ENCODE measurements around the gene GMPS.
"Not testable (repeated sequence)": the region's sequence is repeated elsewhere in the genome, so short reads cannot be mapped to it uniquely, and the experiment has no call there.

Gene GMPS

DNA sequence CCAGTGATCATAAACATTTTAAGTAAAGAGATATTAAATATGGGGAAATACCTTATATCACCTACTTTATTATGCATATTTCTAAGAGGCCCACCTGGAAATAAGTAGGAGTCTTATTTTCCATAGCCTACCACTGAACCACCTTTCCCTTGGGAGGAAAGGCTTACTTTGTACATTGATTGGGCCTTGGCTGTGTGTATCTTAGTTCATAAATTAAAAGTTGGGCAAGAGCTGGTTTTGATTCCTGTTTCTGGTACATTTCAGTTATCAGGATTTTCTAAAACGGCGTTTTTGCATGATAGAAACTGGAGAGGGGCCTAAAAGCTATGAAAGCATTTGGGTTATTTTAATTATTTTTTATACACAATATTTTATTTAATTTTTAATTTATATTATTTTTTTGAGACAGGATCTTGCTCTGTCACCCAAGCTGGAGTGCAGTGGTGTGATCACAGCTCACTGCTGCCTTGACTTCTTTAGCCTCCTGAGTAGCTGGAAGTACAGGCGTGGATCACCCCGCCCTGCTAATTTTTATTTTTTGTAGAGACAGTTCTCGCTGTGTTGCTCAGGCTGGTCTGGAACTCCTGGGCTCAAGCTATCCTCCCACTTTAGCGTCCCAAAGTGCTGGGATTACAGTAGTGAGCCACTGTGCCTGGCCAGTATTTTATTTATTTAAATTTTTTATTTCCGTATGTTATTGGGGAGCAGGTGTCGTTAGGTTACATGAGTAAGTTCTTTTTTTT lies 2.6 kb downstream of the GMPS start:
- no peak for DNase-seq

- DNase-seq: no peak
These were observed 5.6 kb downstream of the GMPS start for GRCh38 chr3:155876037-155876436.

- no peak for DNase-seq
These were observed 6.1 kb downstream of the GMPS start for GRCh38 chr3:155876503-155876902.

DNA sequence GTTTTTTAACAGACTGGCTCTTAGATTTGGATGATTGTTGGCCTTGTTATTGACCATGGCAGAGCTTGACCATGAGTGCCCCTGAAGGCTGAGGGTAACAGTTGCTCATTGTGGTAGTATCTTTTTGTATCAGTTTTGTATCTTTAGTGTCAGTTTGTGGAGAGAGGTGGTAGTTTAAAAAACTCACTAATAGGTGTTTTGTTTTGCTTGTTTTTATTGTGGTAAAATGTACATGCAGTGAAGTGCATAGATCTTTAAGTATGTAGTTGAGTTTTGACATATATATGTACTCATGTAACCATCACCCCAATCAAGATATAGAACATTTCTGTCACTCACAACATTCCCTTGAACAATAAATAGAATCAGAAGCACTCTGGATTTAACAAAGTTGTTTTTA lies 9.8 kb downstream of the GMPS start:
- no peak for DNase-seq

DNA sequence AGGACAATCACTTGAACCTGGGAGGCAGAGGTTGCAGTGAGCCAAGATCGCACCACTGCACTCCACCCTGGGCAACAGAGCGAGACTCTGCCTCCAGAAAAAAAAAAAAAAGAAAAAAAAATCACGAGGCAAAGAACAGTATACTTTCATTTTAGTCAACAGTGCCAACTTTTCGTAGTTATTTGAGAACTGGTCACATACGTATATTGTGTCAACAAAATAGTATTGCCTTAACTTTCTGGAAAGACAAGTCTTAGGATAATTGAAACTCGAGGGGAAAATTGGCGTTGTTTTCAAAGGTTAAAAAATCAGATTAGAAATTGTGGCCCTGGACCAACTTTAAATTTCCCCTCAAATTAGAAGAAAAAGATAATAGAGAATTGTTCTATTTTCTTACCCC lies 13.8 kb downstream of the GMPS start:
- DNase-seq: no peak

DNA sequence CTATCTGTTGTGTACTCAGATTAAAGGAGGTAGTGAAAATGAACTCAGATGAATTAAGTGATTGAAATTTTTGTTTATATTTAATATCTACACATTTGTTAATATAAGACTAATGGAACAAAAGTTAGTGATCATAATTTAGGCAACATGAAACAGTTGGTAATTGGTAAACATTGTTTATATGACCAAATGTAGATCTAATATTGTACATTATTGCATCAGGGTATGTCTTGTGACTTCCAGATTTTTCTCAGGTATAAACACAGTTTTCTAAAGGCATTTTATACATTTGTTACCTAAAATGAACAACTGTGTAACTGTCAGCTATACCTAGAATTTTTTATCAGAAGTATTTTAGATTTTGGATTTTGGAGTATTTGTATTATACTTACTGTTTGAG lies 14.8 kb downstream of the GMPS start:
- DNase-seq: no peak

DNA sequence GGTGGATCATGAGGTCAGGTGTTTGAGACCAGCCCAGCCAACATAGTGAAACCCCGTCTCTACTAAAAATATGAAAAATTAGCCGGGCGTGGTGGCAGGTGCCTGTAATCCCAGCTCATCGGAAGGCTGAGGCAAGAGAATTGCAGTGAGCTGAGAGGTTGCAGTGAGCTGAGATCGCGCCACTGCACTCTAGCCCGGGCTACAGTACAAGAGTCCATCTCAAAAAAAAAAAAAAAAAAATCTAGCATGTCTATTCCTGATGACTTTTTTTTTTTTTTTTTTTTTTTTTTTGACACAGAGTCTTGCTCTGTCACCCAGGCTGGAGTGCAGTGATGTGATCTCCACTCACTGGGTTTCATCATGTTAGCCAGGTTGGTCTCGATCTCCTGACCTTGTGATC lies 15.9 kb downstream of the GMPS start:
- DNase-seq: not testable (repeated sequence)

- DNase-seq: no peak
These were observed 16.5 kb downstream of the GMPS start for GRCh38 chr3:155886915-155887314.

DNA sequence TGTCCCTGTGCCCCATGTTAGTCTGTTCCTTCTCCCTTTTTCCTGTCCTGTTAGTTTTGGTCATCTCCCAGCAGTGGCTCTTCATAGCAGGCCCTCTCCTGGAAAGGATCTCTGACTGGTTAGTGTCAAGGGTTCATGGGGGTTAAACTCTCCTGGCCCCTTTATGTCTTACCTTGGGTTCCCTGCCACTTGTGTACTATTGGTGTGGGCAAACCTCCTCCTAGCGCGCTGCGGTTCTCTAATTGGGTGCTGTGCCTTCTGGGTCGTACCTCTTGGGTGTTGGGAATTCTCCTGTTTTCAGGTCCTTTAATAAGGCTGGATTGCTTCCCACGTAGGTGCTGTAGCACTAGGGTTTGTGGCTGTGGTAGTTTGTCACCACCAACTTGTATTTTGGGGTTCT lies 18.8 kb downstream of the GMPS start:
- no peak for DNase-seq

- DNase-seq: no peak
These were observed 19.5 kb downstream of the GMPS start for GRCh38 chr3:155889952-155890351.

GRCh38 chr3:155890671-155891190 lies 20.3 kb downstream of the GMPS start:
- DNase-seq: no peak

- no peak for DNase-seq
These were observed 20.9 kb downstream of the GMPS start for GRCh38 chr3:155891321-155891720.

DNA sequence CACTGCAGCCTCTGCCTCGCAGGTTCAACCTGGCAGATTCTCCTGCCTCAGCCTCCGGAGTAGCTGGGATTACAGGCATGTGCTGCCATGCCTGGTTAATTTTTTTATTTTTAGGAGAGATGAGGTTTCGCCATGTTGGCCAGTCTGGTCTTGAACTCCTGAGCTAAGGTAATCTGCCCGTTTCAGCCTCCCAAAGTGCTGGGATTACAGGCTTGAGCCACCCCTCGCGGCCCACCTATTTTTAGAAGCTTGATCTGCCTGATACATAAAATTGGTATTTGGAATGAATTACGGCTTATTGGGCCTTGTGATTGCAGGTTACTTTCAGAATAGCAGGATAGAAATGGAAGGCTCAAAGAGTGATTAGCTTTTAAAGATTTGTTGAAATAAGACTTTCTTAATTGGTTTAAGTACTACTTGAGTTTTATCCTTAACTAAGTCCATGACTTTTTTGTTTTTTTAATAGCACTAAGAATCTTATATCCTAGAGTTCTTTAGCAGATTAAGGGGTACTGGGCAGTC lies 25.0 kb downstream of the GMPS start:
- DNase-seq: no peak

- no peak for DNase-seq
These were observed 36.5 kb downstream of the GMPS start for GRCh38 chr3:155906900-155907299.

DNA sequence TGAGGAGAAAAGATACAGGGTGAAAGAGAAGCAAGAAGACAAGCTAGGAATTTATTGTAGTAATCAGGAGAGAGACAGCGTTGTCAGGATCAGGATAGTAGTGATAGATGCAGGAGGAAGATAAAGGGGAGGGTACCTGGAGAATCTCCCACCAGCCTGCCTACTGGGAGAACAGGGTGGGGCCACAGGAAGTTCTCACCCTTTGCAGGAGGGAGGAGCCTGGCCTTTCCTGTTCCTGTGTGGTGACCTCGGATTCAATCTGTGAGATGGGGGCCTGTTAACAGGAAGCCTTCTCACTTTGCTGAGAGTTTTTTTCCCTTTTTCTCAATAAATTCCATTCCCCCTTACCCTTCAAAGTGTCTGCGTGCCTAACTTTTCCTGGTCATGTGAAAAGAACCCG lies 37.6 kb downstream of the GMPS start:
- DNase-seq: no peak

GRCh38 chr3:155908605-155909004 lies 38.2 kb downstream of the GMPS start:
- no peak for DNase-seq

- no peak for DNase-seq
These were observed 41.6 kb downstream of the GMPS start for GRCh38 chr3:155912090-155912489.

GRCh38 chr3:155912579-155913190 lies 42.2 kb downstream of the GMPS start:
- no peak for DNase-seq

DNA sequence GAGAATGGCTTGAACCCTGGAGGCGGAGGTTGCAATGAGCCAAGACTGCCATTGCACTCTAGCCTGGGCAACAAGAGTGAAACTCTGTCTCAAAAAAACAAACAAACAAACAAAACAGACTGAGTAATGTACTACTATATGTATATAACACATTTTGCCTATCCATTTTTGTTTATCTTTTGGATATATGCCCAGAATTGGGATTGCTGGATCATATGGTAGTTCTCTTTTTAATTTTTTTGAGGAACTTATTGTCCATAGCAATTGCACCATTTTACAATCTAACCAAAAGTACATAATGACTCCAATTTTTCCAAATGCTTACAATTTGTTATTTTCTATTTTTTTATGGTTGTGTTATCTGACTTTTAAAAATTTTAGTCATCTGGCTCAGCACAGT lies 47.3 kb downstream of the GMPS start:
- no peak for DNase-seq

GRCh38 chr3:155919728-155920127 lies 49.3 kb downstream of the GMPS start:
- DNase-seq: no peak

DNA sequence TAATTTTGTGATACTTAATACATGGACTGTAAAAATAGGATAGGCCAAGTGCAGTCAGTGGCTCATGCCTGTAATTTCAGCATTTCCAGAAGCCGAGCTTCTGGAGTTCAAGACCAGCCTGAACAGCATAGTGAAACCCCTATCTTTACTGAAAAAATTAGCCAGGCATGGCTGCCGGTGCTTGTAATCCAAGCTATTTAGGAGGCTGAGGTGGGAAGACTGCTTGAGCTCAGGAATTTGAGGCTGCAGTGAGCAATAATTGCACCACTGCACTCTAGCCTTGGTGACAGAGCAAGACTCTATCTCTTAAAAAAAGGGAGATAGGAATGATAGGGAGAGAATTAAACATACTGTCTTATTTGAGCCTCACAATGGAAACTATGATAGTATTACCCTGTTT lies 51.0 kb downstream of the GMPS start:
- DNase-seq: no peak

DNA sequence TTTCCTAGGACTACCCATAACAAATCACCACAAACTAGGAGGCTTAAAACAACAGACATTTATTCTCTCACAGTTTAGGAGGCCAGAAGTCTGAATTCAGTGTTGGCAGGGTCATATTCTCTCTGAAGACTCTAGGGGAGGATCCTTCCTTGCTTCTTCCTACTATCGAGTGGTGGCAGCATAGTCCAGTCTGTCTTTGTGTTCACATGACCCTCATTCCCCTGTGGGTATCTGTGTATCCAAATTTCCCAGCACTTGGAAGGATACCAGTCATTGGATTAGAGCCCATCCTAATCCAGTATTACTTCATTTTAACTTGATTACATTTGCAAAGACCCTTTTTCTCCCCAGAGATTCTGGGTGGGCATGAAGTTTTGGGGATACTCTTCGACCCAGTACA lies 63.8 kb downstream of the GMPS start:
- DNase-seq: no peak

DNA sequence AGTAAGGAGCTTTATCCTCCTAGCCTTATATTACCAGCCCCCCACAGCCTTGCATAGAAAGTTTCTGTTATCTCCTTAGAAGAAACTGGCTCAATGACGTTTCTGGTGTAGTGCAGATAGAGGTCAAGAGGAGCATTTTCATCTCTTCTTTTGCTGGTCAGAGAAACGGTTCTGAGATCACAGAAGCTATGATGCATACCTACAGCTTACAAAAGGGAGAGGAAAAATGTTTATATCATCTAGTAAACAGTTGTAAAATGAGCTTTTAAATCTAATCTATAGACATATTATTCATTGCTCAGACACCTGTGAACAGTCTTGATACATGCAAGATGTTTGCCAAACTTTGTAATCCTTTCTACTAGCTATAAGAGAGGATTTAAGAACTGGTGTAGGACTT lies 68.0 kb downstream of the GMPS start:
- no peak for DNase-seq

GRCh38 chr3:155941354-155941753 lies 70.9 kb downstream of the GMPS start:
- no peak for DNase-seq

DNA sequence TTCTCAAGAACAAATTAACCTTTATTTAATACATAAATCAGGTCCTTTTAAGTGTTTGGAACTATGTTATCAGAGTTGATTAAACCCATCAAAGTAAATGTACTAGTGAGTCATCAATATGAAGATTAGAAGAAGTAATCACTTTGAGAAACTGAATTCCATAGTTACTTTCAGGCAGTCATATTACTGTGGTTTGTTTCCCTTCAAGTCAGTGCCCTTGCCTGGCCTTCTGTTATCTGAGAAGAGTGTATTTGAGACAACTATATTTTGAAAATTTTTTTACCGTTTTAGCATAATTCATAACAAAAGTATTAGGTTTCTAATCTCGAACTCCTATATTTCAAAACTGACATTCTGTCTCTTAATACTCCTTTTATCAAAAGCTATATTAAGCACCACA lies 73.6 kb downstream of the GMPS start:
- no peak for DNase-seq

All from DMS153 (cell line).